ENCODE results near the gene MVB12A.

The MVB12A gene

DNA sequence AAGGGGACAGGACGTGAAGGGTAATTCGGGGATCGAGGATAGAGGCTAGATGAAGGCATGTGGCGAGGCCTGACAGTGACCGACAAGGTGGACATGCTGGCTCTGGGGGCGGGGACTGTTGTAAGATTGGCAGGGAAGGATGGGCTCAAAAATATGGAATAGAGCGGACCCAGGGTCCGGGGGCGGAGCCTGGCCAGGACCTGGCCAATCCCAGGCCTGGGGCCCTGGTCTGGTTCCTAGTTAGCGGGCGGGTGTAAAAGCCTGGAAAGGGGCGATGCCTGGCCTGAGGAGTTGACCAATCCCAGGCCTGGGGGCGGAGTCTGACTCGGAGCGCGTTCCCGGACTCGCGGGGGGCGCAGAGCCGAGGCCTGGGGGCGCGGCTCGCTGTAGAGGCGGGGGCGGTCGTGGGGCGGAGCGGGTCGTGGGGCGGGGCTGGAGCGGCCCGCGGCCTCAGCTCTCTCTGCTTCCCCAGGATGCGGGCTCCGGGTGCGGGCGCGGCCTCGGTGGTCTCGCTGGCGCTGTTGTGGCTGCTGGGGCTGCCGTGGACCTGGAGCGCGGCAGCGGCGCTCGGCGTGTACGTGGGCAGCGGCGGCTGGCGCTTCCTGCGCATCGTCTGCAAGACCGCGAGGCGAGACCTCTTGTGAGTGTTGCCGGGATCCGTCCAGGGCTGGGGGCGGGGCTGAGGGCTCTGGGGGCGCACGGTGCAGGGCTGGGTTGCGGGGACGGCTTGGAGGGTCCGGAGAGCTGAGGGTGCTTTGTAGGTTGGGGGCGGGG lies 50.4 kb downstream of the MVB12A start, which contains the start of gene SLC27A1:
Gene SLC27A1 (plus strand): TSS at position 457 of the 774 bp plus-strand sequence. CDS start 17 bp downstream, at position 474.
- peak; percentile 99 for DNase-seq (ENCODE audit: low read depth)

GRCh38 chr19:17471410-17472125 lies 51.7 kb downstream of the MVB12A start:
- no peak for DNase-seq (ENCODE audit: low read depth)

GRCh38 chr19:17473041-17473440 lies 53.2 kb downstream of the MVB12A start:
- DNase-seq (ENCODE audit: low read depth) = peak; percentile 90

Measured in iris pigment epithelial cell (primary cell).